GM12874 (cell line): ENCODE data around the gene GNG3.

Source experiments
- TF ChIP-seq, protein P1 (sequence below): IDR thresholded peaks from 2 replicates; pipeline ENCODE4 v1.5.1; 2011; ENCODE audit warnings: low read depth, mild to moderate bottlenecking, control low read depth, low read length, moderate library complexity; ENCODE audit not compliant: insufficient read depth

GNG3 gene

DNA sequence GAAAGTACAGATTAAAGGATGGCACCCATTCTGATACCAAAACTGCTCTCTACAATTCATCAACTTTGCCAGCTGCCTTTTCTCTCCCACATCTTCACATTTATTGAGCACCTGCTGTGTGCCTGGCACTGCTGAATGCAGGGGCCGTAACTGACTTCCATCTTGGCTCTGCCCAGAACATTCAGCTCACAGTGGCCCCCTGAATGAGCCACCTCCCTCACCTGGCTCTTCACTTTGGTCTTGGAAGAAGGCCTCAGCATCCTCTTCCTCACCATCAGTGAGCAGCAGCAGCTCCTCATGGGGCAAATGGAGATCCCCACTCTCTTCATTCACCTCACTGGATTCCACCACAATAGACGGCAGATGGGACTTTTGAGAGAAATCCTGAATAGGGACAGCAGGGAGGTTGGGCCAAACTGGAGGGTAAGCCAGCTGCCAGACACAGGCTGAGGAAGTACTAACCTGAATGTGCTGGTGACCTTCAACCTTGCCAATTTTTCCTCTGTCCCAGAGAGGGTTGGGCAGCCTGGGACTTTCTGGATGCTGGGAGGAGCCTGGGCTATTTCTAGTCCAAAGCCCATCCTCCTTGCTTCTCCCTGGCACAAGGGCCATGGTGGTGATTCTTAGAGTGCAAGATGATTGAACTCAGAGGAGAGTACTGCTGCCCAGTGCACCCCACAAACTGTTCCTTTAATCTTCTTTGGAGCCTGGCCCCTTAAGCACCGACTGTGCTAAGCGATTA is 37.9 kb upstream of the GNG3 start:
- TF ChIP-seq, protein P1, sequence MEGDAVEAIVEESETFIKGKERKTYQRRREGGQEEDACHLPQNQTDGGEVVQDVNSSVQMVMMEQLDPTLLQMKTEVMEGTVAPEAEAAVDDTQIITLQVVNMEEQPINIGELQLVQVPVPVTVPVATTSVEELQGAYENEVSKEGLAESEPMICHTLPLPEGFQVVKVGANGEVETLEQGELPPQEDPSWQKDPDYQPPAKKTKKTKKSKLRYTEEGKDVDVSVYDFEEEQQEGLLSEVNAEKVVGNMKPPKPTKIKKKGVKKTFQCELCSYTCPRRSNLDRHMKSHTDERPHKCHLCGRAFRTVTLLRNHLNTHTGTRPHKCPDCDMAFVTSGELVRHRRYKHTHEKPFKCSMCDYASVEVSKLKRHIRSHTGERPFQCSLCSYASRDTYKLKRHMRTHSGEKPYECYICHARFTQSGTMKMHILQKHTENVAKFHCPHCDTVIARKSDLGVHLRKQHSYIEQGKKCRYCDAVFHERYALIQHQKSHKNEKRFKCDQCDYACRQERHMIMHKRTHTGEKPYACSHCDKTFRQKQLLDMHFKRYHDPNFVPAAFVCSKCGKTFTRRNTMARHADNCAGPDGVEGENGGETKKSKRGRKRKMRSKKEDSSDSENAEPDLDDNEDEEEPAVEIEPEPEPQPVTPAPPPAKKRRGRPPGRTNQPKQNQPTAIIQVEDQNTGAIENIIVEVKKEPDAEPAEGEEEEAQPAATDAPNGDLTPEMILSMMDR, result no peak

DNA sequence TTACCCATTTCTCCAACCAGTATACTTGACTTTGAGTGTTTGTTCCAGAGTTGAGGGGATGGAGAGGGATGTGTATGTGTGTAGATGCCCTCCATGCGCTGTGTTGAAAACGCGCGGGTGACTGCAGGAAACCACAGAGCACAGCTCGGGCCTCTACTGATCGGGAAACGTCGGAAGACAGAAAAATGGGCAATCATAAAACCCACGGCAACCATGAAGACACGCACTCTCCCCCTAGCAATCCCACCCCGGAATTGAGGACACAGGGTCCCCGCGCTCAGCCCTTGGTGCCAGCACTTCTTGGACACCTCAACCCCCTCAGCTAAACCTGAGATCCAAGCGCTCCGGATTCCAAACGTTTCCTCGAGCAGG is 36.3 kb upstream of the GNG3 start:
- TF ChIP-seq, protein P1, result no peak

- TF ChIP-seq, protein P1, result no peak
Measured at GRCh38 chr11:62671608-62672389, 35.7 kb upstream of the GNG3 start, which contains the start of the genes LBHD1 and UQCC3. TSS of gene LBHD1 (minus strand) at chr11:62672267. CDS start at chr11:62670031, 2,236 bp downstream. TSS of gene UQCC3 (plus strand) at chr11:62671673. CDS start at chr11:62671746, 73 bp downstream.

DNA sequence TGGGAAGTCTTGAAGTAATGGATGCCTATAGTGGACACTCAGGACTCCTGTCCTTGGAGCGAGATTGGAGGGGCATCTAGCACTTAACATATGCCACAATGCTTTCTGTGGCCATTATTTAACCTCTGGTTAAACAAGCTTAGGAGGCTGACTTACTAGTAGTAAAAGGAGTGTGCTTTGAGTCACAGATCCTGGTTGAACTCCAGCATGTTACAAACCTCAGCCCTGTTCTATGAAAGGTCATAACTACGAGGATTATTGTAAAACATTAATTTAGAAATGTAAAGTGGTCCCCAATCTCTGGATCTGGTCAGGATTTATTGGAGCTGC is 34.3 kb upstream of the GNG3 start:
- TF ChIP-seq, protein P1, result no peak

DNA sequence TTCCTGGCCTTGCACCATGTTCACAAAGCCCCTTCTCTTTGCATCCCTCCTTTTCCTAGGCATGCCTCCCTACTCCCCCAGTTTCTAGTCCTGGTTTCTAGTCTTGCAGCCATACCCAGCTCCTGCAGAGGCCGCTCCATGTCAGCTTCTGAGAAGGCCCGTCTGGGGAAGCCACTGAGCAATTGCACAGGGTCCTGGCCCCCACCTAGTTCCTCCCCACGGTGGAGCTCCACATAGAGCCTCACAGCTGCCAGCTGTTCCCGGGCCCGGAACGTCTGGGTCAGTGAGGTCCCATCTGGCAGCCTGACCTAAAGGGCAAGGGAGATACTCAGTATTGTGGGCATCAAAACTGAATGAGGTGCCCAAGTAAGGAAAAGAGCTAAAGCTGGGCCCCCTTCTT is 30.8 kb upstream of the GNG3 start:
- TF ChIP-seq, protein P1, result no peak

GRCh38 chr11:62677156-62677555 is 30.3 kb upstream of the GNG3 start:
- TF ChIP-seq, protein P1, result no peak

GRCh38 chr11:62677714-62678113 is 29.8 kb upstream of the GNG3 start:
- TF ChIP-seq, protein P1, result no peak
